Ammon's horn (tissue), 1 donor: Measurements from ENCODE around the gene TMEM38A.
"Not testable (repeated sequence)": the region's sequence is repeated elsewhere in the genome, so short reads cannot be mapped to it uniquely, and the experiment has no call there.

ENCODE experiments used
- DNase-seq: peaks from one replicate; pipeline ENCODE4 v3.0.0-alpha.2; 2016; ENCODE audit warnings: low spot score

The TMEM38A gene

GRCh38 chr19:16677055-16677454 is 16.1 kb downstream of the TMEM38A start:
- no peak for DNase-seq

- no peak for DNase-seq
These were observed 17.6 kb downstream of the TMEM38A start for GRCh38 chr19:16678498-16678897.

- no peak for DNase-seq
These were observed 18.9 kb downstream of the TMEM38A start for GRCh38 chr19:16679811-16680210.

- no peak for DNase-seq
These were observed 21.6 kb downstream of the TMEM38A start for GRCh38 chr19:16682539-16682938.

GRCh38 chr19:16684216-16684615 is 23.3 kb downstream of the TMEM38A start:
- DNase-seq, result no peak

- no peak for DNase-seq
These were observed 27.1 kb downstream of the TMEM38A start for GRCh38 chr19:16688084-16688483.

- DNase-seq, result no peak
These were observed 38.0 kb downstream of the TMEM38A start for GRCh38 chr19:16698914-16699313.

GRCh38 chr19:16702123-16702522 is 41.2 kb downstream of the TMEM38A start:
- DNase-seq, result no peak

GRCh38 chr19:16703677-16704076 is 42.7 kb downstream of the TMEM38A start:
- no peak for DNase-seq

- not testable (repeated sequence) for DNase-seq
These were observed 49.9 kb downstream of the TMEM38A start for GRCh38 chr19:16710870-16711269.

- not testable (repeated sequence) for DNase-seq
These were observed 51.4 kb downstream of the TMEM38A start for GRCh38 chr19:16712295-16712694.

GRCh38 chr19:16714702-16715287 is 53.9 kb downstream of the TMEM38A start:
- DNase-seq, result peak; percentile 71

GRCh38 chr19:16715611-16716010 is 54.7 kb downstream of the TMEM38A start:
- no peak for DNase-seq

GRCh38 chr19:16721051-16721450 is 60.1 kb downstream of the TMEM38A start:
- DNase-seq, result no peak

- DNase-seq, result no peak
These were observed 61.7 kb downstream of the TMEM38A start for GRCh38 chr19:16722591-16722990.

GRCh38 chr19:16726916-16727315 is 66.0 kb downstream of the TMEM38A start:
- DNase-seq, result no peak

- DNase-seq, result not testable (repeated sequence)
These were observed 74.8 kb downstream of the TMEM38A start for GRCh38 chr19:16735650-16736266.

GRCh38 chr19:16736709-16737108 is 75.8 kb downstream of the TMEM38A start:
- DNase-seq, result no peak

- no peak for DNase-seq
These were observed 77.0 kb downstream of the TMEM38A start for GRCh38 chr19:16737911-16738310.

GRCh38 chr19:16739546-16739945 is 78.6 kb downstream of the TMEM38A start:
- DNase-seq, result no peak
